ENCODE measurements around the gene VTI1A. TPM values are rescaled to one million over a fixed set of nuclear protein-coding genes. Genes with fewer than 3 reads are reported as not detected.

Gene VTI1A
- total RNA-seq, 1 donor from 2014 or later, result 34.2 TPM

DNA sequence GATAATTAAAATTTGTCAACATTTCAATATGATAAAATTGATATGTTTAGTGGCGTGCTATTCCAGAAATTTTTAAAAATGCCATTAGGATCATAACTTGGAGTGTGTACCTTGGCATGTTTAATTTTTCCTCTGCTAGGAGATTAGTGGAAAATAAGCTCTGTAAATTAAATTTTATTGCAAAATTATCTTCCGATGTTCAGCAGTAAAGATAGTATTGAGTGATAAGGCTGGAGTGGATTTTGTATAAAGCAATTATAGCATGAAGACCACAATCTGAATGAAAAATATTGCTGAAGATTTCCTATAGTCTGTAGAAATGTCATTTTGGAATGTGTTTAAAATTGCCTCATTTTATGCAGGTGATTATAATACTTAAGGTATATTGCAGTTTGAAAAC, 110.2 kb downstream of the VTI1A start:
- no peaks in the 10 kb centered on the region for H3K27me3 Mint-ChIP-seq (ENCODE audit: low read depth)
- no peaks in the 10 kb centered on the region for H3K9me3 Mint-ChIP-seq
- TF ChIP-seq, protein P1, sequence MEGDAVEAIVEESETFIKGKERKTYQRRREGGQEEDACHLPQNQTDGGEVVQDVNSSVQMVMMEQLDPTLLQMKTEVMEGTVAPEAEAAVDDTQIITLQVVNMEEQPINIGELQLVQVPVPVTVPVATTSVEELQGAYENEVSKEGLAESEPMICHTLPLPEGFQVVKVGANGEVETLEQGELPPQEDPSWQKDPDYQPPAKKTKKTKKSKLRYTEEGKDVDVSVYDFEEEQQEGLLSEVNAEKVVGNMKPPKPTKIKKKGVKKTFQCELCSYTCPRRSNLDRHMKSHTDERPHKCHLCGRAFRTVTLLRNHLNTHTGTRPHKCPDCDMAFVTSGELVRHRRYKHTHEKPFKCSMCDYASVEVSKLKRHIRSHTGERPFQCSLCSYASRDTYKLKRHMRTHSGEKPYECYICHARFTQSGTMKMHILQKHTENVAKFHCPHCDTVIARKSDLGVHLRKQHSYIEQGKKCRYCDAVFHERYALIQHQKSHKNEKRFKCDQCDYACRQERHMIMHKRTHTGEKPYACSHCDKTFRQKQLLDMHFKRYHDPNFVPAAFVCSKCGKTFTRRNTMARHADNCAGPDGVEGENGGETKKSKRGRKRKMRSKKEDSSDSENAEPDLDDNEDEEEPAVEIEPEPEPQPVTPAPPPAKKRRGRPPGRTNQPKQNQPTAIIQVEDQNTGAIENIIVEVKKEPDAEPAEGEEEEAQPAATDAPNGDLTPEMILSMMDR (conservative IDR thresholded peaks at IDR 0.05), result no peak
- H3K4me3 Mint-ChIP-seq, result no peak overlapping the region
- H3K36me3 Mint-ChIP-seq (ENCODE audit: low read depth), result no peaks in the 10 kb centered on the region
- no peak for DNase-seq (ENCODE audit: low read depth, low spot score)
- H3K27ac Mint-ChIP-seq (ENCODE audit: unreplicated experiment), result no peak overlapping the region
- peaks cover 8% of the 10 kb centered on the region for H3K4me1 Mint-ChIP-seq

DNA sequence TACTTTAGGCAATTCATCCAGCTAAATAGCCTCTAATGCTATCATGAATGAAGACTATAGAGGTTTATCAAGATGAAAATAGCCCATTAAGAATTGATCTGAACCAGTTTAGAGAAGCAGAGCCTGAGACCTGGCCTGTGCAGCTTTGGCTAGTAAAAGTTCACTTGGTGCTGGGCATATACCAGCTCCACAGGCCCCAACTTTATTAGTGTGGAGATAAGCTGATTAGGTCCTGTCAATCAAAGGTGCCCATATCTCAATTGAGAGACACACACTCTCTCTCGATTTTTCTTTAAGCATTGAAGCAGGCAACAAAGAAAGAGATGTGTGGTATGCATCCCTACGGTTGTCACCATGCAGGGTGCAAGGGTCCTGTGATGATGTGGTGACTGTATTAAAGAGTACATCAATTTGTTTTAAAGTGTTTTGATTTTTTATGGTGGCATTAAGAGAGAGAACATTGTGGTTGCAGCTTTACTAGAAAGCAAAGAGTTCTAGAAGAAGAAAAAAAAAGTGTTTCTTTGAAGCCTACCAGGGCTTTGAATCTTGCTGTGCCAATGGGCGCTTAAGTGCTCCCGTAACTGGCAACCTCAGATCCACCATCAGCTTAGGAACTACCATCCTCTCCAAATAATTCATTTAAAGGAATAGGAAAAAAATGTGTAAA, 111.6 kb downstream of the VTI1A start:
- H3K4me1 Mint-ChIP-seq, result peaks cover 19% of the 10 kb centered on the region
- no peak overlapping the region for H3K27ac Mint-ChIP-seq (ENCODE audit: unreplicated experiment)
- TF ChIP-seq, protein P1 (conservative IDR thresholded peaks at IDR 0.05), result no peak
- H3K4me3 Mint-ChIP-seq, result no peak overlapping the region
- DNase-seq (ENCODE audit: low read depth, low spot score), result no peak
- no peaks in the 10 kb centered on the region for H3K27me3 Mint-ChIP-seq (ENCODE audit: low read depth)
- H3K36me3 Mint-ChIP-seq (ENCODE audit: low read depth), result no peaks in the 10 kb centered on the region
- no peaks in the 10 kb centered on the region for H3K9me3 Mint-ChIP-seq

DNA sequence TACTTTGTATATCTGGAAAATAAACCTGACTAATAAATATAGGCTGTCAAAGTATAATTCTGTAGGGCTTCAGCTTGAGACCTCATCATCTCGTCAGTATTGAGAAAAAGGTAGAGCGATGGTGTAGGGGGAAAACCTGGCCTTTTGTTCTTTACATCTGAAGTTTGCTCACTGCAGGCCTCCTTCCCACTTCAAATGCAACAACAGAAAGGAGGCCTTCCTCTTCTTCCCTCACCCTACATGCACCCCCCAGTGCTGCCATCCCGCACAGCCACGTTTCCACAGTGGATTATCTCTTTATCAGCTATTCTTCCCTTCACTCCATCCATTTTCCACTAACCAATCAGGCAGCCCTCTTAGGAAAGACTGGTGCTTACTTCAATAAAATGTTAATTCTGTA, 112.3 kb downstream of the VTI1A start:
- Mint-ChIP-seq H3K4me1 (peaks cover 25% of the 10 kb centered on the region), H3K4me3 (no peak overlapping the region), H3K27me3 (ENCODE audit: low read depth) (no peaks in the 10 kb centered on the region), H3K9me3 (no peaks in the 10 kb centered on the region), H3K36me3 (ENCODE audit: low read depth) (no peaks in the 10 kb centered on the region), H3K27ac (ENCODE audit: unreplicated experiment) (no peak overlapping the region)
- TF ChIP-seq, protein P1 (conservative IDR thresholded peaks at IDR 0.05), result no peak
- no peak for DNase-seq (ENCODE audit: low read depth, low spot score)

DNA sequence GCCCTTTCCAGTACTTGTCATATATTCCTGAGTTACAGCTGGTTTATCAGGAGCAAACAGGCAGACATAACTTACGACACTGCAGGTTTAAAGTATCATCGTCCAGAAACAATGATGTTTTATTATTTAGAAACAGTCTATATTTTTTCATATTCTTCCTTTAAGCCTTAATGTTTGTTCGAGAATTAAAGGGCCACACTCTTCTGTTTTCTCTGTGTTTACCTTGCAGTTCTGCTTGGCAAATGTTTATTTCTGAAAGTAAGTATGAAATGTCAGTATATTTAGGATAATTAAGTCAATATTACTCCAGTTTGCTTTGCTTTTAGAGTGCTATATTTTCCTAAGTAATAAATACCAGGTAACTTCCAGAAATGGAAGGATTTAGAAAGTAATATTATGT, 115.1 kb downstream of the VTI1A start:
- TF ChIP-seq, protein P1 (conservative IDR thresholded peaks at IDR 0.05), result no peak
- no peaks in the 10 kb centered on the region for H3K36me3 Mint-ChIP-seq (ENCODE audit: low read depth)
- H3K9me3 Mint-ChIP-seq, result no peaks in the 10 kb centered on the region
- peaks cover 40% of the 10 kb centered on the region for H3K4me1 Mint-ChIP-seq
- no peak overlapping the region for H3K27ac Mint-ChIP-seq (ENCODE audit: unreplicated experiment)
- no peaks in the 10 kb centered on the region for H3K27me3 Mint-ChIP-seq (ENCODE audit: low read depth)
- H3K4me3 Mint-ChIP-seq, result no peak overlapping the region
- DNase-seq (ENCODE audit: low read depth, low spot score), result no peak

DNA sequence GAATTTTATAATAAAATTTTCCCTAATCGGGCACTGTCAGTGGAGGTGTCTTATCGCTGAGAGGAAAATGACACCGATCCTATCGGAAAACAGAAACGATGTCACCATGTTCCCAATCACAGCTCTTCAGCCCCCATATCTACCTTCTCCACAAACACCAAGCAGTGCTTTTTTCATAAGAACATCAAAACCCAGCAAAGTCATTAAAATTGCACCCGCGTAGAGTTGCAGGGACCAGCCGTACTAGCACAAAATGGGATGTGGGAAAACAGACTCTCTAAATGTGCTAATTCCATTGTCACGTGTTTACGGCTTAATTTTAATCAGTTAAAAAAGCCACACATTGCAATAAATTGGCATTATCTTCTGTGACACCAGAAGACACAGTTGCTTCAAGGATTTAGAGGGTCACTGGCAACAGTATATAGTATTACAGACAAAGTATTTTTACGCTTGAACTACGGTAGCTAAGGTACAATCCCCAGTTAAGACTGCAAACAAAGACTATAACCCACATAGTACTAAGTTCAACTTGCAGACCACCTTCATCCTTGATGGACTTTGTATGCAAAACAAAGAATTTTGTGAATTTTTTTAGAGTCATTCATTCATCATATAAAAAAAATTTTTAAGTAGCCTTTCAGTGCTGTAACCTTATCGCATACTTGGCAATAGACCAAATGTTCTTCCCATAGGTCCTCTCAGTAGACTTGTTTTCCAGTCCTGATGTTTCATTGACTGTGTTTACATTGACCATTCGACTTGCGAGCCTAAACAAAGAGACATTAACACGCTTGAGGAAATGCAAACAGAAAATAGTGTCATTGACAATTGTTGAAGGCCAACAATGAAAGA, 116.0 kb downstream of the VTI1A start:
- no peak overlapping the region for H3K27ac Mint-ChIP-seq (ENCODE audit: unreplicated experiment)
- peaks cover 40% of the 10 kb centered on the region for H3K4me1 Mint-ChIP-seq
- TF ChIP-seq, protein P1 (conservative IDR thresholded peaks at IDR 0.05), result no peak

More for the DNA sequence above, 116.0 kb downstream of the VTI1A start:
- Mint-ChIP-seq H3K36me3 (ENCODE audit: low read depth) (no peaks in the 10 kb centered on the region), H3K4me3 (no peak overlapping the region), H3K27me3 (ENCODE audit: low read depth) (no peaks in the 10 kb centered on the region), H3K9me3 (no peaks in the 10 kb centered on the region)
- no peak for DNase-seq (ENCODE audit: low read depth, low spot score)

All from neural crest cell (in vitro differentiated cells).